Peyer's patch (tissue), 4 donors: ENCODE measurements around the gene PHYKPL. TPM values are rescaled to one million over a fixed set of nuclear protein-coding genes. Genes with fewer than 3 reads are reported as not detected.

Source experiments
- DNase-seq, 3 donors: peaks; one replicate each; pipeline ENCODE4 v3.0.0-alpha.2; 2017 to 2019
- H3K27ac ChIP-seq, 4 donors: fragments of 200-600 bp; sonication (generic); one replicate each; pipeline ENCODE4 v1.5.1; 2016 to 2019
- H3K27me3 ChIP-seq, 2 donors: fragments of 200-600 bp; sonication (generic); one replicate each; pipeline ENCODE4 v1.5.1; 2019
- H3K36me3 ChIP-seq, 3 donors: fragments of 200-600 bp; sonication (generic); one replicate each; pipeline ENCODE4 v1.5.1; 2016 to 2019
- H3K4me1 ChIP-seq, 4 donors: fragments of 200-600 bp; sonication (generic); one replicate each; pipeline ENCODE4 v1.5.1; 2016 to 2019
- H3K4me3 ChIP-seq, 4 donors: fragments of 200-600 bp; sonication (generic); 1 replicate in 3 of 4; 2 replicates in 1 of 4; pipeline ENCODE4 v1.5.1; 2016 to 2019; ENCODE audit warnings: mild to moderate bottlenecking in 1 of 4
- H3K9me3 ChIP-seq, 4 donors: fragments of 200-600 bp; sonication (generic); one replicate each; pipeline ENCODE4 v1.5.1; 2016 to 2019; ENCODE audit warnings: mild to moderate bottlenecking in 1 of 4
- POLR2A ChIP-seq, 2 donors: fragments of 450-650 bp; IDR thresholded peaks; one replicate each; pipeline ENCODE4 v1.5.1; 2017; ENCODE audit warnings: antibody characterized with exemption in 2 of 2, mild to moderate bottlenecking in 2 of 2, moderate library complexity in 2 of 2
- total RNA-seq, 4 donors: library from RNA; depleted of rRNA; stranded (reverse); fragments of >200 nt; gene quantifications; one replicate each; pipeline ENCODE4 v1.1.0, GENCODE V29; 2016
- TF ChIP-seq, protein P1 (sequence below), 6 experiments: fragments of 450-650 bp in 4 of 6; fragments of 200-600 bp in 2 of 6; sonication (generic) in 1 of 6; IDR thresholded peaks; one replicate each; pipeline ENCODE4 v1.5.1; 2017 to 2019; ENCODE audit warnings: antibody characterized with exemption in 6 of 6, mild to moderate bottlenecking in 3 of 6, moderate library complexity in 1 of 6

Gene PHYKPL
- total RNA-seq, 4 donors from 2014 or later = 180 to 441 (median 280) TPM

DNA sequence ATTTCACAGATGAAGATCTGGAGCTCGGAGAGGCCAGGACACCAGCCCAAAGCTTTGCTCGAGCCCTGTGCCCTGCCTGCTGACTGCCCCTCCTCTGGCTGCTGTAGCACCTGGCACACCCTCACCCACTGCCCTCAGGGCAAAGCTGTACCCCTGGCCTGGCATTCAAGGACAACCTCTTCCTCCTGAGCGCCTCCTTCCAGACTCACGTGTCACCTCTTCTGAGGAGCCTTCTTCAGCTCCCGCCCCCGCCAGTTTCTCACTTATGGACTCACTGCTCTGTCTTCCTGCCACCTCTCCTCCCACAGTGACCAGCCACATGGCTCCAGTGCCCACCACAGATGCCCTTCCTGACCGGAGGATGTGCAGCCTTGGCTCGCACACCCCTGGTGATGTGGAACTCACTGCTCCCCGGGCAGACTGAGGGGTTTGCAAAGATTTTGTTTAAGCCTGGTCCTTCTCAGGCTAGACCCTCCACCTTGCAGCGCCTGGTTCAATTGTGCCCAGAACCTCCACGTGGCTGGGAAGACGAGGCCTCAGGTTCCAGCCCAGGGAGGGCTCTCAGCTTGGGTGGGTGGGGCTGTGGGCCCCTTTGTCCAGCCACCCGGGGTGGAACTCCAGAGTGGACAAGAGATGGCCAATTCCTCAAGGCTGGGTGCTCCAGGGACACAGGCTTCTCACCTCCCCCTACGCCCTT is 46.6 kb upstream of the PHYKPL start:
- H3K4me1 ChIP-seq = peaks cover 0 to 7% (median 0%) of the 10 kb centered on the region in 4 donors
- no peak overlapping the region for H3K27ac ChIP-seq
- H3K27me3 ChIP-seq = no peaks in the 10 kb centered on the region
- no peak for TF ChIP-seq POLR2A (IDR thresholded peaks at IDR 0.05)
- TF ChIP-seq, protein P1, sequence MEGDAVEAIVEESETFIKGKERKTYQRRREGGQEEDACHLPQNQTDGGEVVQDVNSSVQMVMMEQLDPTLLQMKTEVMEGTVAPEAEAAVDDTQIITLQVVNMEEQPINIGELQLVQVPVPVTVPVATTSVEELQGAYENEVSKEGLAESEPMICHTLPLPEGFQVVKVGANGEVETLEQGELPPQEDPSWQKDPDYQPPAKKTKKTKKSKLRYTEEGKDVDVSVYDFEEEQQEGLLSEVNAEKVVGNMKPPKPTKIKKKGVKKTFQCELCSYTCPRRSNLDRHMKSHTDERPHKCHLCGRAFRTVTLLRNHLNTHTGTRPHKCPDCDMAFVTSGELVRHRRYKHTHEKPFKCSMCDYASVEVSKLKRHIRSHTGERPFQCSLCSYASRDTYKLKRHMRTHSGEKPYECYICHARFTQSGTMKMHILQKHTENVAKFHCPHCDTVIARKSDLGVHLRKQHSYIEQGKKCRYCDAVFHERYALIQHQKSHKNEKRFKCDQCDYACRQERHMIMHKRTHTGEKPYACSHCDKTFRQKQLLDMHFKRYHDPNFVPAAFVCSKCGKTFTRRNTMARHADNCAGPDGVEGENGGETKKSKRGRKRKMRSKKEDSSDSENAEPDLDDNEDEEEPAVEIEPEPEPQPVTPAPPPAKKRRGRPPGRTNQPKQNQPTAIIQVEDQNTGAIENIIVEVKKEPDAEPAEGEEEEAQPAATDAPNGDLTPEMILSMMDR (IDR thresholded peaks at IDR 0.05) = no peak
- peak in 1 of 3 donors; percentile 27 for DNase-seq
- H3K4me3 ChIP-seq = no peak overlapping the region
- peaks cover 0 to 8% (median 0%) of the 10 kb centered on the region in 4 donors for H3K9me3 ChIP-seq
- no peaks in the 10 kb centered on the region for H3K36me3 ChIP-seq

DNA sequence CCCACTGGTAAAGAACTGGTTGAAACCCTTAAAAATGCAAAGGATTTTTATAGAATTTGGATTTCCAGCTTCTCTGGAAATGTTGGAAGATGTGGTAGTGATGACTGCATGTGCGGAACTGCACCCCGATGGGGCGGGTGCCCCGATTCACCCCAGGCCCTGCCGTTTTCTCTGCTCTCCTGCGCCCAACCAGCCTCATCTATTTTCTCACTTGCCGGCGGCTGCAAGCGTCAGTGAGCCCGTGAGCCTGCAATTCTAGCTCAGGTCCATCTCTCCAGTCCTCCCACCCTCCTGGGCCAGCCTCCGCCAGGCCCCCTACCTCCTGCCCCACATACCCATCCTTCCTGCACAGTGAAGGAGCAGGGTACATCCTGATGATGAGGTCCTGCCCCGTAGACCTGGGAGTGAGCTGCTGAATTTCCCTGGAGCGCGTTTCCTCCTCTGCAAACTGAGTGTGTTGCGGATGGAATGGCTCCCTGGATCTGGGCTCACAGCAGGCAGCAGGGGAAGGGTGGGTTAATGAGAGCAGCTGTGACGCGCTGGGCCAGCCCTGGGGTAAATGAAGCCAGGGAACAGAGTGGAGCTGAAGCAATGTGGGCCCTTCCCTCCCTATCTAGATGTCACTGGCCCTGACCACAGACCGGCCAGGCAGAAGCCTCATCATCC is 45.9 kb upstream of the PHYKPL start:
- peaks cover 0 to 1% (median 0%) of the 10 kb centered on the region in 4 donors for H3K9me3 ChIP-seq
- peak in 1 of 3 donors; percentile 36 for DNase-seq
- no peaks in the 10 kb centered on the region for H3K27me3 ChIP-seq
- H3K4me3 ChIP-seq = no peak overlapping the region
- H3K36me3 ChIP-seq = no peaks in the 10 kb centered on the region
- peaks cover 0 to 7% (median 0%) of the 10 kb centered on the region in 4 donors for H3K4me1 ChIP-seq
- H3K27ac ChIP-seq = no peak overlapping the region
- TF ChIP-seq, protein P1 (IDR thresholded peaks at IDR 0.05) = no peak
- no peak for TF ChIP-seq POLR2A (IDR thresholded peaks at IDR 0.05)

DNA sequence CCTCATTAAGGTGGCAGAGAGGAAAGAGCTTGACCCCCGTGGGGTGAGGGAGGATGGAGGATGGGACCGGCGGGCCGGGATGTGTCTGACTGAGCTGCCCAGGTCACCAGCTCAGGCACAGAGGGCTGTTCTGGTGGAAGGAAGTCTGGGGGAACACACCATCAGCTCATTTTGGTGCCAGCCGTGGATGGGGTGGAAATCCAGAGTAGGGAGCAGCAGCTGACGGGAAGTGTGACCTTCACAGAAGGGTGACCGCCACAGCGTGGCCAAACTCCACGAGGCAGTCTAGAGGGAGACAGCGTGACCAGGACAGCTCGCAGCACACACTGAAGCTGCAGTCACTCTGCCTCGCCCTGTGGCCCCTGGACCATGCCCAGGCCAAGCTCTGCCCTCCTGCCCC is 45.3 kb upstream of the PHYKPL start:
- H3K27ac ChIP-seq = no peak overlapping the region
- no peak overlapping the region for H3K4me3 ChIP-seq
- peaks cover 0 to 7% (median 0%) of the 10 kb centered on the region in 4 donors for H3K4me1 ChIP-seq
- peak in 1 of 3 donors; percentile 24 for DNase-seq
- no peaks in the 10 kb centered on the region for H3K9me3 ChIP-seq
- no peaks in the 10 kb centered on the region for H3K36me3 ChIP-seq
- H3K27me3 ChIP-seq = no peaks in the 10 kb centered on the region
- TF ChIP-seq, protein P1 (IDR thresholded peaks at IDR 0.05) = no peak
- TF ChIP-seq POLR2A (IDR thresholded peaks at IDR 0.05) = no peak

DNA sequence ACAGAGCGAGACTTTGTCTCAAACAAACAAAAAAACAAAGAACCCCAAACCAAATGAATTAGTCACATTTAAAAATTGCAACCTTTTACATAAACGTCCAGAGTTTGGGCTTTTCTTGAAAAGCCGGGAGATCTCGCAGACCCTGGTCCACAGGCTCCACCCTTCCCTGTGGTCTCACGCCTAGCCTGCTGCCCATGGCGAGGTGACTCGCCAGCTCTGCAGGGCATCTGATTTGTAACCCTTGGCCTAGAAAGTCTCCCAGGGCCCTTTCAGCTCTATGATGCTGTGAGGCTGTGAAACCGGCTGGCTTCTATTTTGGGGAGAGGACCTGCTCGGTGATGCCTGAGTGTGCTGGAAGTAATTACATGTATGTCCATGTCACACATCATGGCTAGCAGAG is 44.7 kb upstream of the PHYKPL start:
- DNase-seq = peak in 1 of 3 donors; percentile 19
- H3K27me3 ChIP-seq = no peaks in the 10 kb centered on the region
- H3K36me3 ChIP-seq = no peaks in the 10 kb centered on the region
- TF ChIP-seq, protein P1 (IDR thresholded peaks at IDR 0.05) = no peak
- TF ChIP-seq POLR2A (IDR thresholded peaks at IDR 0.05) = no peak
- no peaks in the 10 kb centered on the region for H3K9me3 ChIP-seq
- no peak overlapping the region for H3K27ac ChIP-seq
- no peak overlapping the region for H3K4me3 ChIP-seq
- H3K4me1 ChIP-seq = peaks cover 0 to 7% (median 0%) of the 10 kb centered on the region in 4 donors

DNA sequence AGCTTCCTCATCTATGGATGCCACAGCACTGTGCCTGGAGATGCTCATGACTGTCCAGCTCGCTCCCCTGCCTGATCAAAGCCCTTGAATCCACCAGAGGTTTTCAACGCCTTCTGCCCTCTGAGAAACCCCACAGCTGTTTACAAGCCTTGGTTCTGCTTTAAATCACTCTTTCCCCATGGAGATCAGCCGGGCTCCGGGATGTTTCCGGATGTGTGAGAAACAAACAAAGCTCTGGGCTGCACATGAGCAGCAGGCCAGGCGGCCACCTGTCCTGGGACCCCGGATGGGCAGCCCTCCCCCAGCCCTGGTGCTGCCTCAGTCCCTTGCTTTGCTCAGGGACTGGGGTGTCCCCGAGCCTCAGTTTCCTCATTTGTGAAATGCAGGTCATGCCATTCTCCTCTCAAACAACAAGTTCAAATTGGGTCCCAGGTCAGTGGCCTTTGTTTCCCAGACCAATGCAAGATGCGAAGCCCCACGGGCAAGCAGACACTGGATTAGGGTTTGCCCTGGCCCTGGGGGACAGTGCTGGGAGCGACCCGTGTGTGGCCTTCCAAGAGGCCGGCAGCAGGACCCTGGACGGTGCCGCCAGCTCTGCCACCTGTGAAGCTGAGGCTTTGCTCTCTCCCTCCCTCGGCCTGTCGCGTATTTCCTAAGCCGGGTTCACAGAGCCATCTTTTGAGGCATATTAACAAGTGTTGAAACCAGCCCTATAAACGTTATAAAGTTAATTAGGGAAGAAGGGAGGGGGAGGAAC is 42.4 kb upstream of the PHYKPL start:
- DNase-seq = no peak
- H3K4me1 ChIP-seq = peaks cover 0 to 4% (median 0%) of the 10 kb centered on the region in 4 donors
- no peak overlapping the region for H3K4me3 ChIP-seq
- no peaks in the 10 kb centered on the region for H3K36me3 ChIP-seq
- TF ChIP-seq, protein P1 (IDR thresholded peaks at IDR 0.05) = no peak
- no peak for TF ChIP-seq POLR2A (IDR thresholded peaks at IDR 0.05)
- no peaks in the 10 kb centered on the region for H3K27me3 ChIP-seq
- H3K27ac ChIP-seq = no peak overlapping the region
- no peaks in the 10 kb centered on the region for H3K9me3 ChIP-seq
